ENCODE measurements around the gene GLB1L2.

The GLB1L2 gene

DNA sequence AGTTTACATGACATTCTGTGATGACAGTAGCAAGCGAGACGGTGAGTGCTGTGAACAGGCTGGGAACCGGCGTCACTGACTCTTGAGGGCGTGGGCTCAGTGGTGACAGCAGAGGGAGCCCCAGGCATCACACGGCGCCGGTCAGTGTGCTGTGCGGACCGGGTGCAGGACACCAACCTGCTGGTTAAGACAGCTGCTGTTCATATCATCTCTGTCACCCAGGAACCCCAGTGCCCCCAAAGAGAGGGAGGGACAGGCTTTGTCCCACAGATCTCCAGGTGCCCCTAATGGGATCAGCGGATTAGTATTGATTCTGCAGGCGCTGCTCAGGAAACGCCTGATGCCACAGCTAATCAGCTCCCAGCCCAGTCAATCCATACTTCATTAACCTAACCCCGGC lies 61.9 kb downstream of the GLB1L2 start:
- Histone ChIP-seq H3K79me1 (replicated peaks; ENCODE audit: low read length, poor library complexity, severe bottlenecking) (no peaks in the 10 kb centered on the region), H3K27me3 (ENCODE audit: control insufficient read depth in 1 of 2, insufficient read depth in 1 of 2, low read length in 2 of 2) (peaks cover 0 to 7% of the 10 kb centered on the region in 2 experiments), H3K4ac (ENCODE audit: low read depth in 1 of 2, low read length in 2 of 2) (no peak overlapping the region), H4K8ac (ENCODE audit: low read length) (no peak overlapping the region), H2BK15ac (ENCODE audit: low read depth, poor library complexity, severe bottlenecking) (no peak overlapping the region), H4K91ac (ENCODE audit: low read length) (no peak overlapping the region), H2AFZ (ENCODE audit: low read depth, low read length) (no peak overlapping the region), H3K18ac (ENCODE audit: low read depth in 1 of 2, low read length in 2 of 2) (no peak overlapping the region), H2BK120ac (ENCODE audit: low read depth, low read length) (no peak overlapping the region), H3K4me1 (ENCODE audit: control insufficient read depth, insufficient read depth, low read depth, low read length) (no peaks in the 10 kb centered on the region), H2AK5ac (ENCODE audit: low read length, severe bottlenecking) (no peak overlapping the region), H3K4me3 (ENCODE audit: insufficient read depth in 1 of 2, low read depth in 1 of 2, low read length in 2 of 2) (no peak overlapping the region), H3K36me3 (ENCODE audit: control insufficient read depth in 1 of 2, insufficient read depth in 2 of 2, low read depth in 1 of 2, low read length in 2 of 2) (no peaks in the 10 kb centered on the region), H3K14ac (ENCODE audit: low read length in 2 of 2) (no peak overlapping the region), H2BK12ac (ENCODE audit: low read length in 2 of 2) (no peak overlapping the region), H3K27ac (ENCODE audit: low read length, poor library complexity, severe bottlenecking) (no peak overlapping the region), H3K9me3 (ENCODE audit: control insufficient read depth, low read length) (no peaks in the 10 kb centered on the region), H2BK5ac (ENCODE audit: low read depth, low read length, poor library complexity, severe bottlenecking) (no peak overlapping the region), H3K4me2 (ENCODE audit: low read length, poor library complexity, severe bottlenecking) (no peak overlapping the region), H3K23ac (ENCODE audit: low read length in 2 of 2) (no peak overlapping the region), H3K9ac (ENCODE audit: low read length) (no peak overlapping the region)
- DNase-seq: no peak
- 71% methylated on average over 14 of the region's 14 CpGs for WGBS

- H2BK15ac ChIP-seq (ENCODE audit: low read depth, poor library complexity, severe bottlenecking): no peak overlapping the region
- no peak overlapping the region for H2AK5ac ChIP-seq (ENCODE audit: low read length, severe bottlenecking)
- H2BK120ac ChIP-seq (ENCODE audit: low read depth, low read length): no peak overlapping the region
- H3K4me3 ChIP-seq (ENCODE audit: insufficient read depth in 1 of 2, low read depth in 1 of 2, low read length in 2 of 2): no peak overlapping the region
- no peak overlapping the region for H4K91ac ChIP-seq (ENCODE audit: low read length)
- H3K4me2 ChIP-seq (ENCODE audit: low read length, poor library complexity, severe bottlenecking): no peak overlapping the region
- no peaks in the 10 kb centered on the region for H3K4me1 ChIP-seq (ENCODE audit: control insufficient read depth, insufficient read depth, low read depth, low read length)
- H3K27ac ChIP-seq (ENCODE audit: low read length, poor library complexity, severe bottlenecking): no peak overlapping the region
- H3K79me1 ChIP-seq (replicated peaks; ENCODE audit: low read length, poor library complexity, severe bottlenecking): no peaks in the 10 kb centered on the region
- H3K4ac ChIP-seq (ENCODE audit: low read depth in 1 of 2, low read length in 2 of 2): no peak overlapping the region
- H3K14ac ChIP-seq (ENCODE audit: low read length in 2 of 2): no peak overlapping the region
- no peak overlapping the region for H2BK12ac ChIP-seq (ENCODE audit: low read length in 2 of 2)
- H3K9me3 ChIP-seq (ENCODE audit: control insufficient read depth, low read length): no peaks in the 10 kb centered on the region
- H3K36me3 ChIP-seq (ENCODE audit: control insufficient read depth in 1 of 2, insufficient read depth in 2 of 2, low read depth in 1 of 2, low read length in 2 of 2): no peaks in the 10 kb centered on the region
- WGBS: 75% methylated on average over 9 of the region's 10 CpGs
- H3K18ac ChIP-seq (ENCODE audit: low read depth in 1 of 2, low read length in 2 of 2): no peak overlapping the region
- H2BK5ac ChIP-seq (ENCODE audit: low read depth, low read length, poor library complexity, severe bottlenecking): no peak overlapping the region
- no peak overlapping the region for H3K23ac ChIP-seq (ENCODE audit: low read length in 2 of 2)
- peaks cover 0 to 12% of the 10 kb centered on the region in 2 experiments for H3K27me3 ChIP-seq (ENCODE audit: control insufficient read depth in 1 of 2, insufficient read depth in 1 of 2, low read length in 2 of 2)
- H3K9ac ChIP-seq (ENCODE audit: low read length): no peak overlapping the region
- no peak for DNase-seq
- H2AFZ ChIP-seq (ENCODE audit: low read depth, low read length): no peak overlapping the region
- H4K8ac ChIP-seq (ENCODE audit: low read length): no peak overlapping the region
Measured at GRCh38 chr11:134394311-134394710, 62.5 kb downstream of the GLB1L2 start.

- H4K91ac ChIP-seq (ENCODE audit: low read length): no peak overlapping the region
- H3K4ac ChIP-seq (ENCODE audit: low read depth in 1 of 2, low read length in 2 of 2): no peak overlapping the region
- H3K9ac ChIP-seq (ENCODE audit: low read length): no peak overlapping the region
- H3K14ac ChIP-seq (ENCODE audit: low read length in 2 of 2): no peak overlapping the region
- no peak overlapping the region for H3K27ac ChIP-seq (ENCODE audit: low read length, poor library complexity, severe bottlenecking)
- no peaks in the 10 kb centered on the region for H3K79me1 ChIP-seq (replicated peaks; ENCODE audit: low read length, poor library complexity, severe bottlenecking)
- no peak overlapping the region for H3K18ac ChIP-seq (ENCODE audit: low read depth in 1 of 2, low read length in 2 of 2)
- H2BK15ac ChIP-seq (ENCODE audit: low read depth, poor library complexity, severe bottlenecking): no peak overlapping the region
- H3K4me1 ChIP-seq (ENCODE audit: control insufficient read depth, insufficient read depth, low read depth, low read length): no peaks in the 10 kb centered on the region
- no peaks in the 10 kb centered on the region for H3K9me3 ChIP-seq (ENCODE audit: control insufficient read depth, low read length)
- H2AFZ ChIP-seq (ENCODE audit: low read depth, low read length): no peak overlapping the region
- WGBS: 84% methylated on average over 12 of the region's 12 CpGs
- peaks cover 0 to 13% of the 10 kb centered on the region in 2 experiments for H3K27me3 ChIP-seq (ENCODE audit: control insufficient read depth in 1 of 2, insufficient read depth in 1 of 2, low read length in 2 of 2)
- H4K8ac ChIP-seq (ENCODE audit: low read length): no peak overlapping the region
- no peak overlapping the region for H3K4me3 ChIP-seq (ENCODE audit: insufficient read depth in 1 of 2, low read depth in 1 of 2, low read length in 2 of 2)
- H2BK5ac ChIP-seq (ENCODE audit: low read depth, low read length, poor library complexity, severe bottlenecking): no peak overlapping the region
- no peak for DNase-seq
- no peak overlapping the region for H3K23ac ChIP-seq (ENCODE audit: low read length in 2 of 2)
- no peak overlapping the region for H2BK120ac ChIP-seq (ENCODE audit: low read depth, low read length)
- no peak overlapping the region for H3K4me2 ChIP-seq (ENCODE audit: low read length, poor library complexity, severe bottlenecking)
- H3K36me3 ChIP-seq (ENCODE audit: control insufficient read depth in 1 of 2, insufficient read depth in 2 of 2, low read depth in 1 of 2, low read length in 2 of 2): no peaks in the 10 kb centered on the region
- no peak overlapping the region for H2BK12ac ChIP-seq (ENCODE audit: low read length in 2 of 2)
- H2AK5ac ChIP-seq (ENCODE audit: low read length, severe bottlenecking): no peak overlapping the region
Measured at GRCh38 chr11:134395002-134395401, 63.2 kb downstream of the GLB1L2 start.

GRCh38 chr11:134397304-134398078 lies 65.7 kb downstream of the GLB1L2 start:
- H3K4me1 ChIP-seq (ENCODE audit: control insufficient read depth, insufficient read depth, low read depth, low read length): no peaks in the 10 kb centered on the region
- no peak overlapping the region for H2AFZ ChIP-seq (ENCODE audit: low read depth, low read length)
- no peak overlapping the region for H2BK5ac ChIP-seq (ENCODE audit: low read depth, low read length, poor library complexity, severe bottlenecking)
- no peak for DNase-seq
- no peak overlapping the region for H3K23ac ChIP-seq (ENCODE audit: low read length in 2 of 2)
- H3K9ac ChIP-seq (ENCODE audit: low read length): no peak overlapping the region
- H4K8ac ChIP-seq (ENCODE audit: low read length): no peak overlapping the region
- no peaks in the 10 kb centered on the region for H3K36me3 ChIP-seq (ENCODE audit: control insufficient read depth in 1 of 2, insufficient read depth in 2 of 2, low read depth in 1 of 2, low read length in 2 of 2)
- no peak overlapping the region for H3K4me3 ChIP-seq (ENCODE audit: insufficient read depth in 1 of 2, low read depth in 1 of 2, low read length in 2 of 2)
- H3K4me2 ChIP-seq (ENCODE audit: low read length, poor library complexity, severe bottlenecking): no peak overlapping the region
- H3K14ac ChIP-seq (ENCODE audit: low read length in 2 of 2): no peak overlapping the region
- 85% methylated on average over 18 of the region's 18 CpGs for WGBS
- H2BK15ac ChIP-seq (ENCODE audit: low read depth, poor library complexity, severe bottlenecking): no peak overlapping the region
- peaks cover 4% of the 10 kb centered on the region for H3K9me3 ChIP-seq (ENCODE audit: control insufficient read depth, low read length)
- no peak overlapping the region for H3K27ac ChIP-seq (ENCODE audit: low read length, poor library complexity, severe bottlenecking)
- H2BK12ac ChIP-seq (ENCODE audit: low read length in 2 of 2): no peak overlapping the region
- H3K4ac ChIP-seq (ENCODE audit: low read depth in 1 of 2, low read length in 2 of 2): no peak overlapping the region
- no peak overlapping the region for H3K18ac ChIP-seq (ENCODE audit: low read depth in 1 of 2, low read length in 2 of 2)
- H3K27me3 ChIP-seq (ENCODE audit: control insufficient read depth in 1 of 2, insufficient read depth in 1 of 2, low read length in 2 of 2): peaks cover 0 to 10% of the 10 kb centered on the region in 2 experiments
- no peaks in the 10 kb centered on the region for H3K79me1 ChIP-seq (replicated peaks; ENCODE audit: low read length, poor library complexity, severe bottlenecking)
- no peak overlapping the region for H4K91ac ChIP-seq (ENCODE audit: low read length)
- no peak overlapping the region for H2BK120ac ChIP-seq (ENCODE audit: low read depth, low read length)
- no peak overlapping the region for H2AK5ac ChIP-seq (ENCODE audit: low read length, severe bottlenecking)

All from mesenchymal stem cell (in vitro differentiated cells and primary cell).